ENCODE results near the gene ZNF444.
"Not testable (repeated sequence)": the region's sequence is repeated elsewhere in the genome, so short reads cannot be mapped to it uniquely, and the experiment has no call there.

- TF ChIP-seq POLR2A (IDR thresholded peaks at IDR 0.05); CTCF (IDR thresholded peaks at IDR 0.05 in 8 of 11, conservative IDR thresholded peaks at IDR 0.05 in 3 of 11); POLR2AphosphoS5 (IDR thresholded peaks at IDR 0.05): not testable (repeated sequence)
Observed at GRCh38 chr19:56210036-56210435, 68.9 kb downstream of the ZNF444 start.
